ENCODE data around the gene PHACTR3. TPM values are rescaled to one million over a fixed set of nuclear protein-coding genes. Genes with fewer than 3 reads are reported as not detected.

PHACTR3 gene
- total RNA-seq, 1 donor from 2014 or later: 6.8 TPM

GRCh38 chr20:59751075-59751711 is 146.9 kb downstream of the PHACTR3 start:
- intact Hi-C loops (cut with micrococcal nuclease): loop anchor here (5.0 kb wide), 1 partner anchor 149 kb away; the partner anchor contains the start of gene PHACTR3
- peak; percentile 88 for DNase-seq
- ATAC-seq: peak; percentile 73

DNA sequence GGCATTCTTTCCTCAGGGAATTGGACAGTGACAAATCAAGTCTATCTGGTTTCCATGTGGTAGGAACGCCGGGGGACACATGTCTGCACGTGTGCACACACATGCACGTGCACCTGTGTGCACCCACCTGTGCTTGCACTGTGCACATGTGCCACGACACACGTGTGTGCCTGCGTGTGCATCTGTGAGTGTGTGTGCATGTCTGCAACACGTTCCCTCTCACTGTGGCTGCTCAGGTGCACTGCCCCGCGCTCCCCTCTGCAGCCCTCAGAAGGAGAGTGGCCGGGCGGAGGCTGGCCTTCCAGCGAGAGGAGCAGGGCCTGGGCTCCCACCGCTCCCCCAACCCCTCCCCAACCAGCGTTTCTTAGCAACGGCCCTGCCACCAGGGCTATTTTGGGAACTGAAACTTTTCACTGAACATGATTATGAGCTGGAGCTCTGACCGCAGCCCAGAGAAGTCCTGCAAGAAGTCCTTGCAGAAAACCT is 147.8 kb downstream of the PHACTR3 start:
- intact Hi-C loops (cut with micrococcal nuclease): loop anchor here (5.0 kb wide), 1 partner anchor 150 kb away; the partner anchor contains the start of gene PHACTR3
- peak; percentile 84 for ATAC-seq

DNA sequence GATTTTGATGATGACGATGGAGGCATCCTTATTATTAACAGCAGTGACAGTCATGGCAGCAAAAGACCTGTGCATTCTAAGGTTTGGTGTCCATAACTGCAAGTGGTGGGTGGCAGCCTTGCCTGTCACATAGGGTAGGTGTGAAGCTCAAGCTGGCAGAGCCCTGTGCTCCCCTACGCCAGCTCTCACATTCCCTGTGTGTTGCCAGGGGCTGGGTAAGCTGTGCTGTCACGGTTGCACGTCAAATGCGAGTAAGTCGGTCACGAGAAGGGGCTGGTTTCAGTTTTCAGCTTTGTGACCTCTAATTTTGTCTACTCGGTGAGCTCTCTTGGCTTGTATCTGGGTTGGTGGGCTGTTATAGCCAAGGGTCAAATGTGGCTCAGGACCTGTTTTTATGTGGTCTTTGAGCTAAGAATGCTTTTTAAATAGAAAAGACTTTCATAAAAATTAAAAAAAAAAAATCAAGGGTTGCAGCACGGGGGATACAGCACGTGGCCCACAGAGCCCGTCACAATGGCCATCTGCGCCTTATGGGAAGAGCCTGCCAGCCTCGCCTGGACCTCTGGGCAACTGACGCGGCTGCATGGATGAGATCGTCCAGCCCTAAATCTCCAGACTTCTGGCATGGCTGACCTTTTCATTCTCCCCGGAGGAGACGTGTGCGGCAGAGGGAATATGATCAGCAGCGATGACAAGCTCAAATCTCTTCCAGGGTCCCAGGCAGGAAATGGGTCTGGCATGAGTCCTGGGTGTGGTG is 148.5 kb downstream of the PHACTR3 start:
- intact Hi-C loops (cut with micrococcal nuclease): loop anchor here (5.0 kb wide), 1 partner anchor 151 kb away; the partner anchor contains the start of gene PHACTR3

More for the DNA sequence above, 147.8 kb downstream of the PHACTR3 start:
- DNase-seq: peak; percentile 78

GRCh38 chr20:59753836-59754235 is 149.5 kb downstream of the PHACTR3 start:
- peak; percentile 8 for ATAC-seq
- intact Hi-C loops (cut with micrococcal nuclease): loop anchor here (5.0 kb wide), 1 partner anchor 152 kb away; the partner anchor contains the start of gene PHACTR3
- DNase-seq: no peak

More for the DNA sequence above, 148.5 kb downstream of the PHACTR3 start:
- peak; percentile 68 for ATAC-seq
- DNase-seq: peak; percentile 69

GRCh38 chr20:59754551-59754950 is 150.2 kb downstream of the PHACTR3 start:
- ATAC-seq (no peak), DNase-seq (no peak)
- intact Hi-C loops (cut with micrococcal nuclease): loop anchor here (5.0 kb wide), 1 partner anchor 152 kb away; the partner anchor contains the start of gene PHACTR3

DNA sequence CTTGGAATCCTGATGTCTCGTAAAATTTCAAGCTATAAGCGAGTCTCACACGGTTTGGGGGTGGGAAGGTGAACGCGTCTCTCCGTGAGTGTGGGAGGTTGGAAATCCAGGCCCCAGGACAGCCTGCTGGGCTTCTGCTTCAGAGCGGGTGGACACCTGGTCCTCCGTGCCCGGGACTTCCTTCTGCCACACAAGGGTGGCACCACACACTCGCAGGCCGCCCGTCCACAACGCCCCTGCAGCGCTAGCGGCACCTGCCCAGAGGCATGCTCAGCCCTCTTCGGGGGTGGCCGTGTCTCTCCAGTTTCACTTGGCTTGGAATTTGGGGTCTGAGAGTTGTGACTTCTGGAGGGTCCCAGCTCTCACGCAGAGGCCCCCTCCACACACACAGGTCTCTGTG is 151.9 kb downstream of the PHACTR3 start:
- DNase-seq (no peak), ATAC-seq (no peak)
- intact Hi-C loops (cut with micrococcal nuclease): no loop called here

DNA sequence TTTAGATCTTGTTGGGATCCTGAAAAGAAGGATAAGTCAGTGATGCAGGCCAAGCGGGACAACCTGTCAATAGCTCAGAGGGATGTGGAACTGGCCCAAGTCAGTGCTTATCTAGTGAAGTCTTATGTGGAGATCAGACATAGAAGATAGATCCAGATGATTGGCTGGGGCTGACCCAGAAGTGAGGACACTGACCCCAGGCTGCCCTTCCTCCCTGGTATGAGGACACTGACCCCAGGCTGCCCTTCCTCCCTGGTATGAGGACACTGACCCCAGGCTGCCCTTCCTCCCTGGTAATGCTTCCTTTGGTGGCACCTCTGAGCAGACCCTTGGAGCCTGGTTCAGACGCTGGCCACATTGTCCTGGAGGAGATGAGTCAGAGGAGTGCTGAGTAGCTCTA is 159.7 kb downstream of the PHACTR3 start:
- ATAC-seq: no peak
- intact Hi-C loops (cut with micrococcal nuclease): no loop called here
- no peak for DNase-seq

- no peak for ATAC-seq
- intact Hi-C loops (cut with micrococcal nuclease): no loop called here
- DNase-seq: no peak
Observed at GRCh38 chr20:59765599-59766177, 161.3 kb downstream of the PHACTR3 start.

- DNase-seq: no peak
- ATAC-seq: no peak
- intact Hi-C loops (cut with micrococcal nuclease): no loop called here
Observed at GRCh38 chr20:59767656-59768055, 163.3 kb downstream of the PHACTR3 start.

- ATAC-seq (no peak), DNase-seq (no peak)
- intact Hi-C loops (cut with micrococcal nuclease): no loop called here
Observed at GRCh38 chr20:59770270-59770669, 165.9 kb downstream of the PHACTR3 start.

DNA sequence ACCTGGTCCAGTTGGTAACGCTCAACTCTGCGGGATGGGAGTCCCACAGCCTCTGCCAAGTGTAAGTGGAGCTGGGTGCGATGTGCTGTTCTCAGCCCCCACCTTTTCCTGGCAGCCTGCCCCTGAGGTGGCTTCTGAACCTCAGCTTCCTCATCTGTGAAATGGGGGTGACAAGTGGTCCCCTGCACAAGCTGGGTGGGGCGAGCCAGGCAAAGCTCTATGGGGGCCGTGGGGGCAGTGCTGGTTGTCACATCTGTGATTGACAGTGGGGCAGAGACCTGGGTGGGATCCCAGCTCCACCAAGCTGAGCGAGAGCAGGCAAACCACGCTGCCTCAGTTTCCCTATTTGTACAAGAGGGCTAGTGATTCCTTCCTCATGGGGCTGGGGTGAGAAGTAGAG is 166.5 kb downstream of the PHACTR3 start:
- ATAC-seq (peak; percentile 4), DNase-seq (no peak)
- intact Hi-C loops (cut with micrococcal nuclease): no loop called here

- ATAC-seq (peak; percentile 89), DNase-seq (peak; percentile 79)
- intact Hi-C loops (cut with micrococcal nuclease): no loop called here
Observed at GRCh38 chr20:59771506-59772372, 167.4 kb downstream of the PHACTR3 start.

DNA sequence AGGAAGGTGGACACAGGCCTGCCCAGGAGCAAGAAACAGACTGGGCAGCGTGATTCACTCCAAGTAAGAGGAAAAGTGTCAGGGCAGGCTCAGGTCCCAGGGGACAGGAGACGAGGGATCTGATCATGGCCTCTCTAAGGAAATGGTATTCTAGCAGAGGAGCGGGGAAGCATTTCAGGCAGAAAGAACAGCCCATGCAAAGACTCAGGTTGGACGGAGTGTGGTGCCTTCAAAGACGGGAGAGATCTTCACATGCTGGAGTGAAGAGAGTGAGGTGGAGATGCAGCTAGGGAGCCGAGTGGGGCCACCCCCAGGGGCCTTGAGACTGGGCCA is 168.0 kb downstream of the PHACTR3 start:
- intact Hi-C loops (cut with micrococcal nuclease): no loop called here
- DNase-seq (no peak), ATAC-seq (no peak)

- ATAC-seq (no peak), DNase-seq (no peak)
- intact Hi-C loops (cut with micrococcal nuclease): no loop called here
Observed at GRCh38 chr20:59772931-59773913, 168.9 kb downstream of the PHACTR3 start.

DNA sequence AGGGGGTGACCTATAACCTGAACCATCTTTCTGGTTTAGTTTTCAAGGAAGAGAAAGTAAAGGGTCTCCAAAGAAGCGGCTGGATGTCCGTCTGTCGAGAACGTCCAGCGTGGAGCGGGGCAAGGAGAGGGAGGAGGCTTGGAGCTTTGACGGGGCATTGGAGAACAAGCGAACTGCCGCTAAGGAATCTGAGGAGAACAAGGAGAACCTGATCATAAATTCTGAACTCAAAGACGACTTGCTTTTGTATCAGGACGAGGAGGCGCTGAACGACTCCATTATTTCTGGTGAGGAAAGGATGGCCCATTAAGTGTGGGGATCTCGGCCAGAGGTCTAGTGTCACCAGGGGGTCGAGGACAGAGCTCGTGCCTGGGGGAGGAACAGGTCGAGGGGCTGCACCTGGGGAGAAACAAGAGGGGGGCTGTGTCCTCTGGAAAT is 169.9 kb downstream of the PHACTR3 start:
- ATAC-seq: no peak
- intact Hi-C loops (cut with micrococcal nuclease): no loop called here
- no peak for DNase-seq

GRCh38 chr20:59774921-59775686 is 170.8 kb downstream of the PHACTR3 start:
- ATAC-seq (no peak), DNase-seq (no peak)
- intact Hi-C loops (cut with micrococcal nuclease): no loop called here

DNA sequence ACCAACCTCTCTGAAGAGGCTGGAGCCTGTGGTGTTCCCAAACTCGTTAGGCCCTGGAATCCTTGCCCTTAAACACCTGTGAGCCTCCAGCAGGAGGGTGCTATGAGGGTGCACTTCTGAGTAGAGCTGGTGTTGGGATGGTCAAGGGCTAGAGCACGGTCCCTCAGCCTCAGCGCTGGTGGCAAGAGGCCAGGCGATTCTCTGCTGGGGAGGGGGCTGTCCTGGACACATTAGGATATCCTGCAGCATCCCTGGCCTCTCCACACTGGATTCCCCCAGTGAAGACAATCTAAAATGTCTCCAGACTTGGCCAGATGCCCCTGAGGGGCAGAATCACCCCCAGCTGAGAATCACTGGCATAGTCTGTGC is 171.3 kb downstream of the PHACTR3 start:
- intact Hi-C loops (cut with micrococcal nuclease): no loop called here
- ATAC-seq (no peak), DNase-seq (no peak)

All from left ventricle myocardium superior (tissue), 1 donor.